Measurements from ENCODE around the gene CCL14.

- no peak for TF ChIP-seq CTCF (IDR thresholded peaks at IDR 0.05; ENCODE audit: low read depth, low read length)
- no peak for TF ChIP-seq POLR2A (IDR thresholded peaks at IDR 0.05; ENCODE audit: extremely low read depth, insufficient read length)
These were observed 37.1 kb downstream of the CCL14 start for GRCh38 chr17:35949401-35949800.

Measured in NB4 (cell line).